HL-60 (cell line): ENCODE results near the gene RHOF.

ENCODE experiments used
- CTCF ChIP-seq: IDR thresholded peaks from one replicate; pipeline ENCODE4 v1.5.1; 2011; ENCODE audit warnings: low read length, control low read depth, inconsistent platforms; ENCODE audit not compliant: insufficient read depth
- GABPA ChIP-seq: IDR thresholded peaks from 2 replicates; pipeline ENCODE4 v1.6.1; 2012; ENCODE audit warnings: low read depth
- POLR2AphosphoS5 ChIP-seq: IDR thresholded peaks from 2 replicates; pipeline ENCODE4 v1.6.1; 2012; ENCODE audit warnings: low read depth
- REST ChIP-seq: IDR thresholded peaks from 2 replicates; pipeline ENCODE4 v1.6.1; 2012; ENCODE audit warnings: low read depth; ENCODE audit not compliant: insufficient replicate concordance
- SPI1 ChIP-seq: IDR thresholded peaks from 2 replicates; pipeline ENCODE4 v1.6.1; 2012; ENCODE audit warnings: low read depth, mild to moderate bottlenecking, borderline replicate concordance

GRCh38 chr12:121797937-121798786 is 4.7 kb upstream of the RHOF start:
- TF ChIP-seq CTCF: no peak
- no peak; the same call in 1 of the 2 replicates for TF ChIP-seq POLR2AphosphoS5
- no peak for TF ChIP-seq REST
- TF ChIP-seq SPI1: no peak
- no peak for TF ChIP-seq GABPA
